ENCODE data around the gene BHLHE23.

DNA sequence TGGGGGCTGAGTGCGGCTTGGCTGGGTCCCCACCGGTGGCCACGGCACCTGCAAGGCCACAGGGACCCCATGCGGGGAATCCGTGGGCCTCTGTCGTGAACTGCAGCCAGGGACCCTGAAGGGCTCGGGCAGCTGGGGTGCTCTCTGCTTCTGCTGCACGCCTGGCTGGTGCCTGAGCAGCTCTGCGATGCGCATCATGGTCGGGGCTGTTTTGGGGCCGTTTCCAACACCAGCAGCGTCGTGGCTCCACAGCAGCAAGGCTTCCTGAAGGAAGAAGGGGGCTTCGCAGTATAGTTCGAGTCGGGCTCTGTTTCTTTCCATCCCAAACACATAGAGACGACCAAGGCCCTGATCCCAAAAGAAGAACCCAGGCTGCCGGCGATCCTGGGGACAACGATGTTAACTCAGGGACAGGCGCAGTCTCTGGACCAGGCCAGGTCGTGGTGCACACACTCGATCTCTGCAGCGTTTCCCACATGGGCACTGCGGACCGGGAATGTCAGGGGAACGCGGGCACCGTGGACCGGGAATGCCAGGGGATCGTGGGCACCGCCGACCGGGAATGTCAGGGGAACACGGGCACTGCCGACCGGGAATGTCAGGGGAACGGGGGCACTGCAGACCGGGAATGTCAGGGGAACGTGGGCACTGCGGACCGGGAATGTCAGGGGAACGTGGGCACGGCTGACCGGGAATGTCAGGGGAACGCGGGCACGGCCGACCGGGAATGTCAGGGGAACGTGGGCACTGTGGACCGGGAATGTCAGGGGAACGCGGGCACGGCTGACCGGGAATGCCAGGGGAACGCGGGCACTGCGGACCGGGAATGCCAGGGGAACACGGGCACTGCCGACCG is 36.8 kb upstream of the BHLHE23 start:
- TF ChIP-seq, protein P1, sequence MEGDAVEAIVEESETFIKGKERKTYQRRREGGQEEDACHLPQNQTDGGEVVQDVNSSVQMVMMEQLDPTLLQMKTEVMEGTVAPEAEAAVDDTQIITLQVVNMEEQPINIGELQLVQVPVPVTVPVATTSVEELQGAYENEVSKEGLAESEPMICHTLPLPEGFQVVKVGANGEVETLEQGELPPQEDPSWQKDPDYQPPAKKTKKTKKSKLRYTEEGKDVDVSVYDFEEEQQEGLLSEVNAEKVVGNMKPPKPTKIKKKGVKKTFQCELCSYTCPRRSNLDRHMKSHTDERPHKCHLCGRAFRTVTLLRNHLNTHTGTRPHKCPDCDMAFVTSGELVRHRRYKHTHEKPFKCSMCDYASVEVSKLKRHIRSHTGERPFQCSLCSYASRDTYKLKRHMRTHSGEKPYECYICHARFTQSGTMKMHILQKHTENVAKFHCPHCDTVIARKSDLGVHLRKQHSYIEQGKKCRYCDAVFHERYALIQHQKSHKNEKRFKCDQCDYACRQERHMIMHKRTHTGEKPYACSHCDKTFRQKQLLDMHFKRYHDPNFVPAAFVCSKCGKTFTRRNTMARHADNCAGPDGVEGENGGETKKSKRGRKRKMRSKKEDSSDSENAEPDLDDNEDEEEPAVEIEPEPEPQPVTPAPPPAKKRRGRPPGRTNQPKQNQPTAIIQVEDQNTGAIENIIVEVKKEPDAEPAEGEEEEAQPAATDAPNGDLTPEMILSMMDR (IDR thresholded peaks at IDR 0.05), result no peak
- no peak for TF ChIP-seq POLR2AphosphoS5 (IDR thresholded peaks at IDR 0.05)
- no peak for TF ChIP-seq POLR2A (IDR thresholded peaks at IDR 0.05; ENCODE audit: low read depth)
